ENCODE results near the gene LRRC3. TPM values are rescaled to one million over a fixed set of nuclear protein-coding genes. Genes with fewer than 3 reads are reported as not detected.

LRRC3 gene
- total RNA-seq, 2 experiments from 2014 or later = not detected

DNA sequence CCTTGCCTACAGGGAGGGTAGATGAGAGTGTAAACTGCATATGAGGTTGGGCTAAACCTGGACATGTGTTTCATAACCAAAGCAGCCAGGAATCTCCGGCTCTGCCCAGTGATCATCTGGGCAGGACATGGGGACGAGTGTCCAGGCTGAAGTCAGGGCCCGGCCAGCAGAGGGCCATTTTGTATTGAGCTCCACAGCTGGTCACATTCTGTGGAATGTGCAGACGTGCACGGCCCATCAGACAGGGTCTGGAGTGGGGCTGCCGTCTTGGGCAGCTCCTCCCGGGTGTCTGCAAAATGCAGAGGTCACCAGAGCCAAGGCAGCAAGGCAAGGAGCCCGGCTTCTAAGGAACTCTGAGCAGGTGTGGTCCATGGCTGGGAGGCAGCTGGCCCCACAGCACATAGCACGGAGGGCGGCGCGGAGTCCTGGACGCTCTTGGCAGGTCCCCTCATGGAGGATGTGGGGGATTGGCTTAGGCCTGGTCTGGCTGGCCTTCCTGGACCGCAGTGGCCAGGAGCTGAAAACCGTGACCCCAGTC lies 6.2 kb downstream of the LRRC3 start:
- POLR2A ChIA-PET = no interaction called here
- no peaks in the 10 kb centered on the region for H3K36me3 ChIP-seq (ENCODE audit: insufficient read depth, low read length)
- no peak for DNase-seq (ENCODE audit: low spot score)
- intact Hi-C loops (cut with micrococcal nuclease; ENCODE audit: unreplicated experiment) = no loop called here
- no peaks in the 10 kb centered on the region for H3K9me3 ChIP-seq (ENCODE audit: low read length)
- no peak overlapping the region for H2AFZ ChIP-seq (ENCODE audit: low read length)
- no peaks in the 10 kb centered on the region for H3K79me2 ChIP-seq (ENCODE audit: insufficient read depth, low read depth, low read length)
- CTCF ChIA-PET (ENCODE audit: unreplicated experiment) = no interaction called here
- no peak overlapping the region for H3K4me2 ChIP-seq (ENCODE audit: low read length)
- H3K4me1 ChIP-seq (ENCODE audit: insufficient read depth, low read length, poor library complexity, severe bottlenecking) = no peaks in the 10 kb centered on the region
- no peaks in the 10 kb centered on the region for H4K20me1 ChIP-seq (ENCODE audit: insufficient read depth, low read length)
- H3K27ac ChIP-seq (ENCODE audit: low read depth, low read length, poor library complexity, severe bottlenecking) = no peak overlapping the region
- H3K4me3 ChIP-seq (ENCODE audit: low read depth, low read length, poor library complexity, severe bottlenecking) = no peak overlapping the region
- no TSS peak for BruUV-seq (replicated peaks)
- H3K9me2 ChIP-seq (ENCODE audit: insufficient read depth, low read length) = no peaks in the 10 kb centered on the region
- TF ChIP-seq, protein P1, sequence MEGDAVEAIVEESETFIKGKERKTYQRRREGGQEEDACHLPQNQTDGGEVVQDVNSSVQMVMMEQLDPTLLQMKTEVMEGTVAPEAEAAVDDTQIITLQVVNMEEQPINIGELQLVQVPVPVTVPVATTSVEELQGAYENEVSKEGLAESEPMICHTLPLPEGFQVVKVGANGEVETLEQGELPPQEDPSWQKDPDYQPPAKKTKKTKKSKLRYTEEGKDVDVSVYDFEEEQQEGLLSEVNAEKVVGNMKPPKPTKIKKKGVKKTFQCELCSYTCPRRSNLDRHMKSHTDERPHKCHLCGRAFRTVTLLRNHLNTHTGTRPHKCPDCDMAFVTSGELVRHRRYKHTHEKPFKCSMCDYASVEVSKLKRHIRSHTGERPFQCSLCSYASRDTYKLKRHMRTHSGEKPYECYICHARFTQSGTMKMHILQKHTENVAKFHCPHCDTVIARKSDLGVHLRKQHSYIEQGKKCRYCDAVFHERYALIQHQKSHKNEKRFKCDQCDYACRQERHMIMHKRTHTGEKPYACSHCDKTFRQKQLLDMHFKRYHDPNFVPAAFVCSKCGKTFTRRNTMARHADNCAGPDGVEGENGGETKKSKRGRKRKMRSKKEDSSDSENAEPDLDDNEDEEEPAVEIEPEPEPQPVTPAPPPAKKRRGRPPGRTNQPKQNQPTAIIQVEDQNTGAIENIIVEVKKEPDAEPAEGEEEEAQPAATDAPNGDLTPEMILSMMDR (conservative IDR thresholded peaks at IDR 0.05; ENCODE audit: low read length) = no peak
- TF ChIP-seq EZH2phosphoT487 (IDR thresholded peaks at IDR 0.05; ENCODE audit: borderline replicate concordance, low read depth, low read length) = no peak

DNA sequence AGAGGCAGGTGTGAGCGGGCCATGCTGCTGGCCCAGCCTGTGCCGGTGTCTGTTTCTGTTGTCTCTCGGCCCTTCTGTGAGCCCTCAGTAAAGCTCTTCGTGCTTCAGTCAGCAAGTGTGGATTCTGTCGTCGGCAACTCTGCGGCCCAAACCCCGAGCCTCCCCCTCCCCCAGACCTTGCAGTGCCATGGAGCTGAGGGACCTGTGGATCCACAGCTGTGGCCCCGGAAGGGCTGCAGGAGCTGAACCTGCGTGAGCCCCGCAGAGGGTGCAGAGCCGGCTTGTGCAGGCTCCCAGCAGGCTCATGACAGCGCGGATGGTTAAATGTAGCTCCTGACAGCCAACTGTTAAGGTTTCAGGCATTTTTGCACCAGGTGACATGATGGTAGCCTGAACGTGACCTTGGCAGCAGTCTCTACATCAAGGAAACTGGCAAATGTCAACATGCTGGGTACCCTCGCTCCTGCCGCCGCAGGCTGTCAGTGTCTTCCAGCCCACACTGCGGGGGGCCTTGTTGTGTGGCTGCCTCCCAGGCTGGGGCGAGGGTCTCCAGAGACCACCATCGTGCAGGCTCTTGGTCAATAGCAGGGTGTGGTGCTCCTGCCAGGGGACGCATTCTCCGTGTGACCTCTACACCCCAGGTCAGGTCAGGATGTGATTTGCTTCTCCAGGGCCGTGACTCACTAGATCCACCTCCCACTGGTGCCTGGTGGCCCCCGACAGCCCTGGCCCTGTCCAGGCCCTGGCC lies 7.0 kb downstream of the LRRC3 start:
- Histone ChIP-seq H3K27ac (ENCODE audit: low read depth, low read length, poor library complexity, severe bottlenecking) (no peak overlapping the region), H4K20me1 (ENCODE audit: insufficient read depth, low read length) (no peaks in the 10 kb centered on the region), H3K9me3 (ENCODE audit: low read length) (no peaks in the 10 kb centered on the region), H2AFZ (ENCODE audit: low read length) (no peak overlapping the region), H3K79me2 (ENCODE audit: insufficient read depth, low read depth, low read length) (no peaks in the 10 kb centered on the region), H3K4me2 (ENCODE audit: low read length) (no peak overlapping the region), H3K36me3 (ENCODE audit: insufficient read depth, low read length) (no peaks in the 10 kb centered on the region), H3K9me2 (ENCODE audit: insufficient read depth, low read length) (no peaks in the 10 kb centered on the region), H3K4me3 (ENCODE audit: low read depth, low read length, poor library complexity, severe bottlenecking) (no peak overlapping the region), H3K4me1 (ENCODE audit: insufficient read depth, low read length, poor library complexity, severe bottlenecking) (no peaks in the 10 kb centered on the region)
- DNase-seq (ENCODE audit: low spot score) = no peak
- BruUV-seq (replicated peaks) = no TSS peak
- CTCF ChIA-PET (ENCODE audit: unreplicated experiment) = no interaction called here
- TF ChIP-seq, protein P1 (conservative IDR thresholded peaks at IDR 0.05; ENCODE audit: low read length) = no peak
- TF ChIP-seq EZH2phosphoT487 (IDR thresholded peaks at IDR 0.05; ENCODE audit: borderline replicate concordance, low read depth, low read length) = no peak
- intact Hi-C loops (cut with micrococcal nuclease; ENCODE audit: unreplicated experiment) = no loop called here
- POLR2A ChIA-PET = no interaction called here

DNA sequence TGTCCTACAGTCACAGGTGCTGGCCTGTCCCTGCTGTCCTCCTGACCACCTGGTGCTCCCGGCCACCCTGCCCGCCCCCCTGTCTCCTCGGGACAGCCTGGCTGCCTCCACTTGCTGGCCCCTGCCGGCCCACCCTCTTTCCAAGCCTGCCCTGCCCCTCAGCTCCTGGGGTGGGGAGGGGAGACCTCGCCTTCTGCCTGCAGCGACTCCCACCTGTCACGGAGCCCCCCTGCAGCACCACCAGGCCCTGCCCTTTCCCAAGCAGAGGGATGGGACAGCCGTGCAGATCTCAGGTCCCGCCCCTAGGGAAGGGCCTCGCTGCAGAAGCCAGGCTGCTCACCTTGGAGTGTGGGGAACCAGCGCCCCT lies 7.5 kb downstream of the LRRC3 start:
- no peaks in the 10 kb centered on the region for H3K4me1 ChIP-seq (ENCODE audit: insufficient read depth, low read length, poor library complexity, severe bottlenecking)
- no peak overlapping the region for H3K4me3 ChIP-seq (ENCODE audit: low read depth, low read length, poor library complexity, severe bottlenecking)
- no peaks in the 10 kb centered on the region for H4K20me1 ChIP-seq (ENCODE audit: insufficient read depth, low read length)
- no peak for DNase-seq (ENCODE audit: low spot score)
- H3K79me2 ChIP-seq (ENCODE audit: insufficient read depth, low read depth, low read length) = no peaks in the 10 kb centered on the region
- no peaks in the 10 kb centered on the region for H3K36me3 ChIP-seq (ENCODE audit: insufficient read depth, low read length)
- H3K9me2 ChIP-seq (ENCODE audit: insufficient read depth, low read length) = no peaks in the 10 kb centered on the region
- no peak overlapping the region for H3K27ac ChIP-seq (ENCODE audit: low read depth, low read length, poor library complexity, severe bottlenecking)
- POLR2A ChIA-PET = no interaction called here
- BruUV-seq (replicated peaks) = no TSS peak
- H3K9me3 ChIP-seq (ENCODE audit: low read length) = no peaks in the 10 kb centered on the region
- no peak overlapping the region for H2AFZ ChIP-seq (ENCODE audit: low read length)
- CTCF ChIA-PET (ENCODE audit: unreplicated experiment) = no interaction called here
- intact Hi-C loops (cut with micrococcal nuclease; ENCODE audit: unreplicated experiment) = no loop called here
- TF ChIP-seq EZH2phosphoT487 (IDR thresholded peaks at IDR 0.05; ENCODE audit: borderline replicate concordance, low read depth, low read length) = no peak
- TF ChIP-seq, protein P1 (conservative IDR thresholded peaks at IDR 0.05; ENCODE audit: low read length) = no peak
- H3K4me2 ChIP-seq (ENCODE audit: low read length) = no peak overlapping the region
